Nephron progenitor cell (in vitro differentiated cells): ENCODE results near the gene AP3D1.
"Not testable (repeated sequence)": the region's sequence is repeated elsewhere in the genome, so short reads cannot be mapped to it uniquely, and the experiment has no call there.

ENCODE experiments used
- DNase-seq: peaks from one replicate; pipeline ENCODE4 v3.0.0; 2021
- H3K27ac Mint-ChIP-seq: 2 replicates; pipeline ENCODE4 v1.8.0; 2021; ENCODE audit warnings: mild to moderate bottlenecking, moderate library complexity, mixed read lengths
- H3K27me3 Mint-ChIP-seq: 2 replicates; pipeline ENCODE4 v1.8.0; 2021; ENCODE audit warnings: mild to moderate bottlenecking, low read depth, mixed read lengths; ENCODE audit not compliant: poor library complexity
- H3K36me3 Mint-ChIP-seq: 2 replicates; pipeline ENCODE4 v1.8.0; 2021; ENCODE audit warnings: low read depth, mixed read lengths
- H3K4me1 Mint-ChIP-seq: 2 replicates; pipeline ENCODE4 v1.8.0; 2021; ENCODE audit warnings: mixed read lengths
- H3K4me3 Mint-ChIP-seq: 2 replicates; pipeline ENCODE4 v1.8.0; 2021; ENCODE audit warnings: mild to moderate bottlenecking, moderate library complexity, mixed read lengths
- H3K9me3 Mint-ChIP-seq: 2 replicates; pipeline ENCODE4 v1.8.0; 2021; ENCODE audit warnings: mild to moderate bottlenecking, moderate library complexity, mixed read lengths
- CTCF ChIP-seq: fragments of 200-600 bp; sonication (generic); IDR thresholded peaks from 2 replicates; pipeline ENCODE4 v1.5.0; 2021; ENCODE audit warnings: antibody characterized with exemption

AP3D1 gene

GRCh38 chr19:2151339-2152229, at the start of gene AP3D1:
TSS of gene AP3D1 (minus strand) at chr19:2151566. CDS start at chr19:2151334, 232 bp downstream.
- Mint-ChIP-seq H3K27me3 (peaks cover 12% of the 10 kb centered on the region), H3K9me3 (no peaks in the 10 kb centered on the region), H3K4me3 (peak within 1 kb of the TSS; percentile 88), H3K36me3 (no peaks in the 10 kb centered on the region), H3K27ac (peak within 1 kb of the TSS; percentile 51), H3K4me1 (peaks cover 36% of the 10 kb centered on the region)
- DNase-seq, result peak; percentile 100
- TF ChIP-seq CTCF, result no peak

GRCh38 chr19:2200624-2201294, 49.4 kb upstream of the AP3D1 start:
- peak overlapping the region; percentile 94 for H3K27ac Mint-ChIP-seq
- not testable (repeated sequence) for H3K4me1 Mint-ChIP-seq, H3K4me3 Mint-ChIP-seq, DNase-seq, H3K9me3 Mint-ChIP-seq, H3K27me3 Mint-ChIP-seq
- peaks cover 23% of the 10 kb centered on the region for H3K36me3 Mint-ChIP-seq

- H3K4me3 Mint-ChIP-seq, result no peak overlapping the region
- H3K4me1 Mint-ChIP-seq, result peaks cover 8% of the 10 kb centered on the region
- no peaks in the 10 kb centered on the region for H3K27me3 Mint-ChIP-seq
- TF ChIP-seq CTCF, result no peak
- H3K9me3 Mint-ChIP-seq, result no peaks in the 10 kb centered on the region
- peak overlapping the region; percentile 91 for H3K27ac Mint-ChIP-seq
- no peak for DNase-seq
- H3K36me3 Mint-ChIP-seq, result peaks cover 17% of the 10 kb centered on the region
These were observed 48.7 kb upstream of the AP3D1 start for GRCh38 chr19:2199861-2200623.

- peaks cover 14% of the 10 kb centered on the region for H3K36me3 Mint-ChIP-seq
- no peak overlapping the region for H3K4me3 Mint-ChIP-seq
- peak; percentile 54 for TF ChIP-seq CTCF
- peak overlapping the region; percentile 99 for H3K27ac Mint-ChIP-seq
- peaks cover 8% of the 10 kb centered on the region for H3K4me1 Mint-ChIP-seq
- H3K9me3 Mint-ChIP-seq, result no peaks in the 10 kb centered on the region
- no peaks in the 10 kb centered on the region for H3K27me3 Mint-ChIP-seq
- peak; percentile 55 for DNase-seq
These were observed 47.8 kb upstream of the AP3D1 start for GRCh38 chr19:2199215-2199614.

GRCh38 chr19:2198317-2198716, 47.0 kb upstream of the AP3D1 start:
- no peaks in the 10 kb centered on the region for H3K27me3 Mint-ChIP-seq
- H3K4me1 Mint-ChIP-seq, result peaks cover 8% of the 10 kb centered on the region
- H3K9me3 Mint-ChIP-seq, result no peaks in the 10 kb centered on the region
- DNase-seq, result no peak
- H3K36me3 Mint-ChIP-seq, result peaks cover 13% of the 10 kb centered on the region
- no peak for TF ChIP-seq CTCF
- no peak overlapping the region for H3K4me3 Mint-ChIP-seq
- H3K27ac Mint-ChIP-seq, result peak overlapping the region; percentile 99

GRCh38 chr19:2197270-2197669, 45.9 kb upstream of the AP3D1 start:
- Mint-ChIP-seq H3K27me3 (no peaks in the 10 kb centered on the region), H3K36me3 (peaks cover 19% of the 10 kb centered on the region), H3K27ac (peak overlapping the region; percentile 54), H3K4me3 (no peak overlapping the region), H3K9me3 (no peaks in the 10 kb centered on the region), H3K4me1 (peaks cover 8% of the 10 kb centered on the region)
- no peak for DNase-seq
- no peak for TF ChIP-seq CTCF
